Lower lobe of right lung (tissue), 2 donors: Measurements from ENCODE around the gene WIZ. TPM values are rescaled to one million over a fixed set of nuclear protein-coding genes. Genes with fewer than 3 reads are reported as not detected.

Experiments
- ATAC-seq, 2 donors: fragments of 200-7000 bp; cut with Tn5 transposase; one replicate each; pipeline ENCODE4 v1.9.1; 2020 to 2022; ENCODE audit warnings: mild to moderate bottlenecking in 2 of 2, moderate library complexity in 2 of 2
- DNase-seq: peaks from one replicate; pipeline ENCODE4 v3.0.0-alpha.2; 2020
- H3K27ac ChIP-seq: fragments of 200-600 bp; one replicate; pipeline ENCODE4 v1.8.0; 2022
- H3K27me3 ChIP-seq: fragments of 200-600 bp; one replicate; pipeline ENCODE4 v1.8.0; 2022; ENCODE audit warnings: low read depth
- H3K36me3 ChIP-seq: fragments of 200-600 bp; one replicate; pipeline ENCODE4 v1.8.0; 2022; ENCODE audit warnings: mild to moderate bottlenecking
- H3K4me1 ChIP-seq: fragments of 200-600 bp; one replicate; pipeline ENCODE4 v1.8.0; 2022
- H3K4me3 ChIP-seq: fragments of 200-600 bp; one replicate; pipeline ENCODE4 v1.8.0; 2022; ENCODE audit warnings: mild to moderate bottlenecking
- H3K9me3 ChIP-seq: fragments of 200-600 bp; one replicate; pipeline ENCODE4 v1.8.0; 2022
- intact Hi-C: fragments of 100-400 bp; cut with DNase I; formaldehyde crosslinking; loops from one replicate; pipeline ENCODE4 v1.11.0; 2022
- total RNA-seq: library from RNA; stranded (reverse); fragmentation: NEBNext Ultra II Directional; extraction: Animal tissue kit (Norgen Biotek cat#: 25700); gene quantifications from one replicate; pipeline ENCODE4 v1.2.1, GENCODE V29; 2021
- TF ChIP-seq, protein P1 (sequence below): fragments of 200-600 bp; IDR thresholded peaks from one replicate; pipeline ENCODE4 v1.8.0; 2022; ENCODE audit warnings: antibody characterized with exemption, mild to moderate bottlenecking
- donor health status: DM: no; HTN: yes; CAD: no; lungs with severe emphysema.

The WIZ gene
- total RNA-seq, 1 donor from 2014 or later: 25.2 TPM

DNA sequence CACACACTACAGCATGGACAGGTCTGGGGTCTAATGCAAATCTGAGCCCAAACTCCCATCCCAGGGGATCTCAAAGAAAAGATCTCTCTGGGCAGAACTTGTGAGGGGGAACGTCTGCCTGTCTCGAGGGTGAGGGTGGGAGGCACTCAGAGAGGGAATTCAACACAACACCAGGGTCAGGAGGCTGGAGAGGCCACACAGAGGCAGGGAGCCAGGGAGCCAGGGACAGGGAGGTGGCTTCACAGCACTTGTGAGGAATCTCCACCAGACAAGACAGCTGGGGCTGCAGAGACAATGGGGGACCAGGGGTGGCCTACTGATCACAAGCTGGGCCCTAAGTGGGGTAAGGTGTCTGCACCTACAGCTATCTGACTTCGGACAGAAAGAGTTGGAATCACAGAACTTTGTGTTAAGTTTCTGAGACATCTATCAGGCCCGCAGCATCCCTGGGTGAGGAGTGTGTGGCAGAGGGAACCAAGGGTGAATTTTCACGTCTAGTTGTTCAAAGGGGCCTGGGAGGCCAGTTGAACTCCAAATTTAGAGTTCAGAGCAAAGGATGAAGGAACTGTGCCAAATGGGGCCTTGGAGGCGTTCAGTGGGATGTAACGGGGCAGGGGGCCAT, 18.2 kb downstream of the WIZ start:
- Histone ChIP-seq H3K36me3 (peaks cover 29% of the 10 kb centered on the region), H3K27me3 (no peaks in the 10 kb centered on the region), H3K4me1 (peaks cover 38% of the 10 kb centered on the region), H3K9me3 (no peaks in the 10 kb centered on the region), H3K27ac (peak overlapping the region; percentile 60), H3K4me3 (peak overlapping the region; percentile 83)
- intact Hi-C loops: no loop called here
- TF ChIP-seq, protein P1, sequence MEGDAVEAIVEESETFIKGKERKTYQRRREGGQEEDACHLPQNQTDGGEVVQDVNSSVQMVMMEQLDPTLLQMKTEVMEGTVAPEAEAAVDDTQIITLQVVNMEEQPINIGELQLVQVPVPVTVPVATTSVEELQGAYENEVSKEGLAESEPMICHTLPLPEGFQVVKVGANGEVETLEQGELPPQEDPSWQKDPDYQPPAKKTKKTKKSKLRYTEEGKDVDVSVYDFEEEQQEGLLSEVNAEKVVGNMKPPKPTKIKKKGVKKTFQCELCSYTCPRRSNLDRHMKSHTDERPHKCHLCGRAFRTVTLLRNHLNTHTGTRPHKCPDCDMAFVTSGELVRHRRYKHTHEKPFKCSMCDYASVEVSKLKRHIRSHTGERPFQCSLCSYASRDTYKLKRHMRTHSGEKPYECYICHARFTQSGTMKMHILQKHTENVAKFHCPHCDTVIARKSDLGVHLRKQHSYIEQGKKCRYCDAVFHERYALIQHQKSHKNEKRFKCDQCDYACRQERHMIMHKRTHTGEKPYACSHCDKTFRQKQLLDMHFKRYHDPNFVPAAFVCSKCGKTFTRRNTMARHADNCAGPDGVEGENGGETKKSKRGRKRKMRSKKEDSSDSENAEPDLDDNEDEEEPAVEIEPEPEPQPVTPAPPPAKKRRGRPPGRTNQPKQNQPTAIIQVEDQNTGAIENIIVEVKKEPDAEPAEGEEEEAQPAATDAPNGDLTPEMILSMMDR: no peak
- ATAC-seq (no peak), DNase-seq (no peak)

DNA sequence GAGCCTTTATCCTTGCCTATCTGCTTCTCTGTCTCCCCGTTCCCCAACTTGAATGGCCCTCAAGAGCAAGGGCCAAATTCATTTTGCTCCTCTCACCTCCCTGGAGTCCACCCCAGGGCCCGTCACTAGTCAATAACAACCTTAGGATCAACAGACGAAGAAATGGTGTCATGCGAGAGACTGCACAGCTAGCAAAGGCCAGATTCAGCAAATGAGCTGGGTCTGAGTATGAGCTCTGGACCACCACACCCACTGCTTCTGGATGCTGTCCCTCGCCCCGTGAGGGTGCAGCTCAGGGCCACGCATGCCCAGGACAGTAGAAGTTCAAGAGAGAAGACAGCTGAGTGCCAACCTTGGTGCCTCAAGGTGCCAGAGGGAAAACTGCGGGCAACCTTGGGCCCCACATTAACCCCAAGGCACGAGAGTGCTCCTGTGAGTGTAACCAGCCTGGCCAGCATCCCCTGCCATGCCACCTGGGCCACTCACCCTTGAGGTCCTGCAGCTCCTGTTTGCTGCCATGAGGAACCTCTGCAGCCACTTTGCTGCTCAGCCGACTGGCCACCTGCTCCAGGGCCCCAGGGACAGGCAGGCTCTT, 19.1 kb downstream of the WIZ start:
- no peak for DNase-seq
- Histone ChIP-seq H3K4me3 (peak overlapping the region; percentile 83), H3K27ac (no peak overlapping the region), H3K4me1 (peaks cover 38% of the 10 kb centered on the region), H3K9me3 (no peaks in the 10 kb centered on the region), H3K36me3 (peaks cover 36% of the 10 kb centered on the region), H3K27me3 (no peaks in the 10 kb centered on the region)
- no peak for ATAC-seq
- intact Hi-C loops: no loop called here
- TF ChIP-seq, protein P1: no peak

DNA sequence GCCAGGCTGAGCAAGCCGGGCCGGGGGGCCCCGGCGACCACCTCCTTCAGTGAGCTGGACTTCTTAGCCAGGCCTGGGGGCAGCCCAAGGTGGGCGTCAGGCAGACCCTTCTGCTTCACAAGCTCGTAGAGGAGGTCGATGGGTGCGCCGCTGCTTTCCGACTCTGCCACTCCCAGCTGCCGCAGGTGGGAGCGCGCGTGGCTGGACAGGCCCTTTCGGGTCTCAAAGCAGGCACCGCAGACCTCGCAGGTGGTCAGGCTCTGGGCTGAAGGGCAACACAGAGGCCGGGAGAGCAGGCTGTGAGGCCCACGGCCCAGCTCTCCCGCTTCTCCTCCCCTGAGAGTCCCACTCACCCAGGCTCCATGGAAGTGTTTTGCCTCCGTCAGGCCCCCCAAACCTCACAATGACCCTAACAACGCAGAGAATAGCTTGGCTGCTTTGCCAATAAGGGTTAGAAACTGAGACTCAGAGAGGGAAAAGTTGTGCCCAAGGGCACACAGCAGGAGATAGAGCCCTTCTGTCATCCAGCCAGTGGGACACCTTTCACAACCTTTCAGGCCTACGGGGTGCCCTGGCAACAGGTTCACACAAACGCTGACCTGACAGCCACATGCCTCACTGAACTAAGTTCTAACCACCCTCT, 19.8 kb downstream of the WIZ start:
- Histone ChIP-seq H3K27me3 (no peaks in the 10 kb centered on the region), H3K36me3 (peaks cover 42% of the 10 kb centered on the region), H3K9me3 (no peaks in the 10 kb centered on the region), H3K27ac (no peak overlapping the region), H3K4me3 (no peak overlapping the region), H3K4me1 (peaks cover 38% of the 10 kb centered on the region)
- intact Hi-C loops: no loop called here
- no peak for ATAC-seq
- TF ChIP-seq, protein P1: no peak
- DNase-seq: no peak

DNA sequence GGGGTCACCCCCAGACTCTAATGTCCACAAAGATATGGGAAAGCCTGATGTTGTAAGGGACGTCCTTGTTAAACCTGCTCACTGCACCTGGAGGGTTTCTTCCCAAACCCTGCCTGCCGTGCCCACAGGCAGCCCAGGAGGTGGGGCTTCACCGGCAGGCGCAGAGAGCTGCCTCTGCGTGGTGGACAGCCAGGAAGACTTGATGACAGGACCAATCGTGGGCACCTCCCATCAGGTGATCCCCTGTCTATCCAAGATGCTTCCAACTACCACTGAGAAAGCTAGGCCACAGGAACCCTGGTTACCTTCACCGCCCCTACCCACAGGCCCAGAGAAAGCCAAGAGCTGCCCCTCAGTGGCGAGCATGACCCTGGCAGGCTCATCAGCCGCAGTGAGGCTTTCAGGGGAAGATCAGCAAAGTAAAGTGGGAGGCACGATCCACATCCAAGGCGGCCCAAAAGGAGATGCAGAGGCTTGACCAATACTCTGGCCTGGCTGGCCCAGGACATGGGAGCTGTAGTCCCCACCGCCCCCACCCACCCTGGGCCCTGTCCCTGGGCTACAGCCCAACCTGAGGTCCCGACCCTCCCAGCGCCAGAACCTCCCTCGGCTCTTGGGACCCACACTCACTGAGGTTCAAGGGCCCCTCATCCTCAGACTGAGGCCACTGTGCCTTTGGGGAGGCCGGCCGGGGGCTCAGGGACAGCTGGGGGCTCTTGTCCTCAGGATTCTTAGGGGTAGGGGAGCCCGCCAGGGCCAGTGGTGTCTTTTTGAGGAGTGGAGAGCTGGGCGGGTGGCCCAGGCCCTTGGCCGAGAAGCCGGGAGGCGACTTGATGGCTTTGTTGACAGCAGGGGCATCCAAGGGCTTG, 20.6 kb downstream of the WIZ start:
- no peak overlapping the region for H3K27ac ChIP-seq
- H3K36me3 ChIP-seq: peaks cover 49% of the 10 kb centered on the region
- DNase-seq (no peak), ATAC-seq (no peak)
- H3K4me1 ChIP-seq: peaks cover 38% of the 10 kb centered on the region
- TF ChIP-seq, protein P1: no peak
- intact Hi-C loops: no loop called here
- no peaks in the 10 kb centered on the region for H3K9me3 ChIP-seq
- H3K27me3 ChIP-seq: no peaks in the 10 kb centered on the region
- H3K4me3 ChIP-seq: no peak overlapping the region

DNA sequence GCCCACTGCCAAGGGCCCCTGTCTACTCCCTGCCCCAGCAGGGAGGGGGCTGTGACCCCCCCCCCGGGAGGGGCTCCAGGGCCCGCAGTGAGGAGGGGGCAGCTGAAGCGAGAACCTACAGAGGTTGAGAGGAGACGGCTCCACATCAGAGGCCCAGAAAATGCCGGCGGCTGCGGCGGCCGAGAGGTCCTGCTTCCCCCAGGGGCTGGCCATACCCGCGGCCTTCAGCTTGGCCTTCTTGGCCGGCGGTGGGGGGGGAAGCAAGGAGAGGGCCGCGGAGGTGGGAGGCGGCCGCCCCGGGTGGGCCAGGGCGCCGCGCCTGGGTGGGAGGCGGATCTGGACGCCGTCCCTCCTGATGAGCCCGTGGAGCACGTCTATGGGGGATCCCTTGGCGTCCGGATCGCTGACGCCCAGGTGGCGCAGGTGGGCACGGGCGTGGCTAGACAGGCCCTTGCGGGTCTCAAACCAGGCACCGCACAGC, 21.7 kb downstream of the WIZ start:
- TF ChIP-seq, protein P1: no peak
- Histone ChIP-seq H3K4me1 (peaks cover 30% of the 10 kb centered on the region), H3K27ac (no peak overlapping the region), H3K9me3 (no peaks in the 10 kb centered on the region), H3K4me3 (no peak overlapping the region), H3K36me3 (peaks cover 61% of the 10 kb centered on the region), H3K27me3 (no peaks in the 10 kb centered on the region)
- no peak for ATAC-seq
- intact Hi-C loops: no loop called here
- no peak for DNase-seq
